Endothelial cell of umbilical vein (primary cell): ENCODE data around the gene SLC38A10. TPM values are rescaled to one million over a fixed set of nuclear protein-coding genes. Genes with fewer than 3 reads are reported as not detected.

ENCODE experiments used
- BruUV-seq: library from RNA; stranded (reverse); fragments of 400-500 nt; replicated peaks from 2 replicates; lab custom pipeline; 2021; lab: Mats Ljungman, UMichigan
- CTCF ChIA-PET: fragments of 300-600, 350-600 bp; sonication (Branson Sonifier 250); formaldehyde crosslinking; loops from one replicate; lab custom pipeline; 2021; ENCODE audit warnings: antibody characterized with exemption, inconsistent platforms; lab: Charles Lee
- POLR2A ChIA-PET: fragments of 300-600, 350-600 bp; sonication (Branson Sonifier 250); formaldehyde crosslinking; loops from one replicate; lab custom pipeline; 2021; ENCODE audit warnings: antibody characterized with exemption, inconsistent platforms; lab: Charles Lee
- DNase-seq: peaks from one replicate; pipeline ENCODE4 v3.0.0-alpha.2; 2011; ENCODE audit warnings: low read depth, low spot score
- FAIRE-seq: peaks from 2 replicates; lab custom pipeline; 2011; peaks lifted over from hg19 to GRCh38; lab: Jason Lieb, UNC
- H2AFZ ChIP-seq: 2 replicates; pipeline ENCODE4 v1.6.0; 2012; ENCODE audit warnings: low read depth, low read length, control low read depth, inconsistent platforms
- H3K27ac ChIP-seq: 2 replicates; pipeline ENCODE4 v1.5.1; 2011; ENCODE audit warnings: low read depth, mild to moderate bottlenecking, control low read depth, low read length, moderate library complexity; ENCODE audit not compliant: insufficient read depth
- H3K27me3 ChIP-seq, 2 experiments: 2 replicates each; pipeline versions ENCODE4 v1.6.0 to v1.6.1; 2011; ENCODE audit warnings: low read length in 2 of 2, mixed read lengths in 1 of 2; ENCODE audit not compliant: control insufficient read depth in 2 of 2, insufficient read depth in 2 of 2
- H3K36me3 ChIP-seq, 2 experiments: 2 replicates in 1 of 2; 3 replicates in 1 of 2; pipeline ENCODE4 v1.5.1; 2011; ENCODE audit warnings: low read length in 2 of 2, mild to moderate bottlenecking in 1 of 2, moderate library complexity in 1 of 2; ENCODE audit not compliant: control insufficient read depth in 2 of 2, insufficient read depth in 2 of 2; ENCODE audit errors: extremely low read depth in 1 of 2
- H3K4me1 ChIP-seq: 3 replicates; pipeline ENCODE4 v1.5.1; 2011; ENCODE audit warnings: mild to moderate bottlenecking, low read length; ENCODE audit not compliant: control insufficient read depth, insufficient read depth; ENCODE audit errors: extremely low read depth
- H3K4me2 ChIP-seq: 2 replicates; pipeline ENCODE4 v1.6.1; 2011; ENCODE audit warnings: low read length, control low read depth, mixed read lengths; ENCODE audit not compliant: insufficient read depth
- H3K4me3 ChIP-seq, 3 experiments: fragments of 200-600 bp in 1 of 3; sonication (generic), shearing (Covaris generic) in 1 of 3; replicated peaks in 1 of 3; 2 replicates each; pipeline ENCODE4 v1.5.1; 2011 to 2016; ENCODE audit warnings: control low read depth in 3 of 3, low read length in 3 of 3, mild to moderate bottlenecking in 2 of 3, inconsistent platforms in 1 of 3, low read depth in 1 of 3, moderate library complexity in 1 of 3; ENCODE audit not compliant: insufficient read depth in 1 of 3
- H3K79me2 ChIP-seq: 2 replicates; pipeline ENCODE4 v1.6.0; 2012; ENCODE audit warnings: low read length, inconsistent platforms; ENCODE audit not compliant: control insufficient read depth, insufficient read depth
- H3K9ac ChIP-seq: replicated peaks from 2 replicates; pipeline ENCODE3; 2011; ENCODE audit warnings: low read length, control low read depth; ENCODE audit not compliant: insufficient read depth; ENCODE audit errors: extremely low read depth
- H3K9me1 ChIP-seq: replicated peaks from 3 replicates; pipeline ENCODE4 v1.6.0; 2011; ENCODE audit warnings: mild to moderate bottlenecking, low read length; ENCODE audit not compliant: control insufficient read depth, insufficient read depth; ENCODE audit errors: extremely low read depth
- H3K9me3 ChIP-seq: replicated peaks from 2 replicates; pipeline ENCODE4 v1.5.1; 2012; ENCODE audit warnings: low read length, inconsistent platforms; ENCODE audit not compliant: control insufficient read depth, insufficient read depth
- H4K20me1 ChIP-seq: replicated peaks from 2 replicates; pipeline ENCODE3; 2011; ENCODE audit warnings: mild to moderate bottlenecking, low read length; ENCODE audit not compliant: control insufficient read depth, insufficient read depth; ENCODE audit errors: extremely low read depth
- EZH2 ChIP-seq: IDR thresholded peaks from 2 replicates; pipeline ENCODE4 v1.6.1; 2012; ENCODE audit warnings: borderline replicate concordance, low read depth, mild to moderate bottlenecking, moderate library complexity, low read length, inconsistent platforms; ENCODE audit not compliant: severe bottlenecking
- FOS ChIP-seq: IDR thresholded peaks from 2 replicates; pipeline ENCODE4 v1.6.1; 2011; ENCODE audit warnings: mild to moderate bottlenecking, low read length, moderate library complexity, borderline replicate concordance; ENCODE audit not compliant: insufficient read depth
- GATA2 ChIP-seq: IDR thresholded peaks from 2 replicates; pipeline ENCODE4 v1.7.0; 2011; ENCODE audit warnings: low read depth, mild to moderate bottlenecking, moderate library complexity, mixed read lengths, low read length; ENCODE audit not compliant: insufficient read length, insufficient read depth
- JUN ChIP-seq: IDR thresholded peaks from 2 replicates; pipeline ENCODE4 v1.6.1; 2011; ENCODE audit warnings: borderline replicate concordance, low read depth; ENCODE audit not compliant: insufficient read length, insufficient read depth
- MYC ChIP-seq: IDR thresholded peaks from one replicate; pipeline ENCODE4 v1.6.1; 2011; ENCODE audit warnings: mild to moderate bottlenecking, low read depth, low read length
- POLR2A ChIP-seq: IDR thresholded peaks from 2 replicates; pipeline ENCODE4 v1.6.1; 2012; ENCODE audit warnings: low read depth, mild to moderate bottlenecking, control low read depth, low read length
- POLR2AphosphoS5 ChIP-seq: IDR thresholded peaks from 2 replicates; pipeline ENCODE4 v1.6.1; 2012; ENCODE audit warnings: low read depth, mild to moderate bottlenecking, control low read depth, low read length, moderate library complexity; ENCODE audit not compliant: insufficient read depth
- dilution Hi-C: fragments of 300-500 bp; cut with MboI; formaldehyde crosslinking; loops from one replicate; pipeline ENCODE4 v1.15.0; 2019; ENCODE audit warnings: low sequenced_read_pairs; ENCODE audit not compliant: extremely low pct_ligation_motif_present
- intact Hi-C: fragments of 100-400 bp; cut with micrococcal nuclease; formaldehyde crosslinking; loops from one replicate; pipeline ENCODE4 v1.10.0; 2022
- polyA plus RNA-seq, 4 experiments: library from polyadenylated mRNA; depleted of rRNA in 3 of 4; stranded (reverse) in 3 of 4; unstranded in 1 of 4; fragments of >200 nt; gene quantifications; 2 replicates each; pipeline versions ENCODE4 v1.2.1 to v1.2.3, GENCODE V29; 2011 to 2012; ENCODE audit warnings: missing spikeins in 1 of 4
- total RNA-seq: library from RNA; stranded (reverse); gene quantifications from 2 replicates; pipeline ENCODE4 v1.2.3, GENCODE V29; 2021
- TF ChIP-seq, protein P1 (sequence below), 2 donors: IDR thresholded peaks; 1 replicate in 1 of 2; 2 replicates in 1 of 2; pipeline ENCODE4 v1.5.1; 2011; ENCODE audit warnings: low read length in 2 of 2, mild to moderate bottlenecking in 2 of 2, moderate library complexity in 2 of 2, control low read depth in 1 of 2, inconsistent platforms in 1 of 2, low read depth in 1 of 2; ENCODE audit not compliant: insufficient read depth in 1 of 2; ENCODE audit errors: extremely low read depth in 1 of 2
- TF ChIP-seq, protein P2 (sequence below): IDR thresholded peaks from 2 replicates; pipeline ENCODE4 v1.6.1; 2011; ENCODE audit not compliant: insufficient read depth, insufficient read length

Gene SLC38A10
- total and polyA plus RNA-seq, 2 donors (not counting 3 experiments of a cell fraction or from before 2014, with no cell fraction given) = 72.7 to 113 TPM

DNA sequence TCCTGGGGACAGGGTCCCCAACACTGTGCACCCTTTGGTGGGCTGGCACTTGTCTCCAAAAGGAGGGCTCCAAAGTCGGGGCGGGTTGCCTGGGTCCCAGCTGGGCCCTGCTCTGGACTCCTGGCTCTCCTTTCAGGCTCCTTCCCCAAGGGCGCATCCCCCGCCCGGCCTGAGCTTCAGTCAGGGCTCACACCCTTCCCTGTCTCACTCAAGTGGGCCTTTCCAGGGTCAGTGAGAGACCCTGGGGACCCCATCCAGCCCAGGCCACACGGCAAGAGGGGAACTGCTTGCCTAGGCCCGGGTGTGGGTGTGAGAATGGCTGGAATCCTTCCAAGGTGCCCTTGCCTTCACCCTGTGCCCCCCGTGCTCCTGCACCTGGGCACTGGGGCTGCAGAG lies 41.8 kb upstream of the SLC38A10 start:
- Histone ChIP-seq H2AFZ (no peak overlapping the region), H3K27ac (no peak overlapping the region), H3K4me1 (peaks cover 20% of the 10 kb centered on the region), H3K9me1 (no peaks in the 10 kb centered on the region), H4K20me1 (no peaks in the 10 kb centered on the region), H3K4me3 (no peak overlapping the region), H3K79me2 (peaks cover 18% of the 10 kb centered on the region), H3K36me3 (no peaks in the 10 kb centered on the region), H3K9me3 (no peaks in the 10 kb centered on the region), H3K27me3 (no peaks in the 10 kb centered on the region), H3K9ac (no peak overlapping the region), H3K4me2 (no peak overlapping the region)
- ChIA-PET POLR2A (no interaction called here), CTCF (no interaction called here)
- intact Hi-C loops (no loop called here), dilution Hi-C loops (no loop called here)
- TF ChIP-seq FOS (no peak), JUN (no peak), POLR2AphosphoS5 (no peak), GATA2 (no peak), POLR2A (no peak), EZH2 (no peak), MYC (no peak)
- TF ChIP-seq, protein P1, sequence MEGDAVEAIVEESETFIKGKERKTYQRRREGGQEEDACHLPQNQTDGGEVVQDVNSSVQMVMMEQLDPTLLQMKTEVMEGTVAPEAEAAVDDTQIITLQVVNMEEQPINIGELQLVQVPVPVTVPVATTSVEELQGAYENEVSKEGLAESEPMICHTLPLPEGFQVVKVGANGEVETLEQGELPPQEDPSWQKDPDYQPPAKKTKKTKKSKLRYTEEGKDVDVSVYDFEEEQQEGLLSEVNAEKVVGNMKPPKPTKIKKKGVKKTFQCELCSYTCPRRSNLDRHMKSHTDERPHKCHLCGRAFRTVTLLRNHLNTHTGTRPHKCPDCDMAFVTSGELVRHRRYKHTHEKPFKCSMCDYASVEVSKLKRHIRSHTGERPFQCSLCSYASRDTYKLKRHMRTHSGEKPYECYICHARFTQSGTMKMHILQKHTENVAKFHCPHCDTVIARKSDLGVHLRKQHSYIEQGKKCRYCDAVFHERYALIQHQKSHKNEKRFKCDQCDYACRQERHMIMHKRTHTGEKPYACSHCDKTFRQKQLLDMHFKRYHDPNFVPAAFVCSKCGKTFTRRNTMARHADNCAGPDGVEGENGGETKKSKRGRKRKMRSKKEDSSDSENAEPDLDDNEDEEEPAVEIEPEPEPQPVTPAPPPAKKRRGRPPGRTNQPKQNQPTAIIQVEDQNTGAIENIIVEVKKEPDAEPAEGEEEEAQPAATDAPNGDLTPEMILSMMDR (IDR thresholded peaks at IDR 0.05; ENCODE audit: extremely low read depth in 1 of 2, insufficient read depth in 1 of 2, low read depth in 1 of 2, low read length in 2 of 2) = no peak
- TF ChIP-seq, protein P2, sequence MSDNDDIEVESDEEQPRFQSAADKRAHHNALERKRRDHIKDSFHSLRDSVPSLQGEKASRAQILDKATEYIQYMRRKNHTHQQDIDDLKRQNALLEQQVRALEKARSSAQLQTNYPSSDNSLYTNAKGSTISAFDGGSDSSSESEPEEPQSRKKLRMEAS = no peak
- no peak for FAIRE-seq
- BruUV-seq = no TSS peak
- no peak for DNase-seq
